Ramos (cell line): Measurements from ENCODE around the gene THOC3.
"Not testable (repeated sequence)": the region's sequence is repeated elsewhere in the genome, so short reads cannot be mapped to it uniquely, and the experiment has no call there.

ENCODE experiments used
- in situ Hi-C: fragments of 300-500 bp; cut with MboI; formaldehyde crosslinking; loops from one replicate; pipeline ENCODE4 v1.14.3; 2022; ENCODE audit warnings: low sequenced_read_pairs; ENCODE audit not compliant: unreplicated experiment

The THOC3 gene

GRCh38 chr5:175943253-175943652, 24.9 kb downstream of the THOC3 start:
- in situ Hi-C loops, result not testable (repeated sequence)

GRCh38 chr5:175940632-175941031, 27.5 kb downstream of the THOC3 start:
- in situ Hi-C loops, result not testable (repeated sequence)

GRCh38 chr5:175938489-175938888, 29.6 kb downstream of the THOC3 start:
- in situ Hi-C loops, result not testable (repeated sequence)

- in situ Hi-C loops, result not testable (repeated sequence)
These were observed 39.4 kb downstream of the THOC3 start for GRCh38 chr5:175928752-175929151.

- in situ Hi-C loops, result not testable (repeated sequence)
These were observed 43.0 kb downstream of the THOC3 start for GRCh38 chr5:175925106-175925505.

GRCh38 chr5:175922192-175922885, 45.8 kb downstream of the THOC3 start:
- in situ Hi-C loops, result no loop called here

- in situ Hi-C loops, result no loop called here
These were observed 46.9 kb downstream of the THOC3 start for GRCh38 chr5:175921061-175921730.

GRCh38 chr5:175920231-175920811, 47.8 kb downstream of the THOC3 start:
- in situ Hi-C loops, result no loop called here

GRCh38 chr5:175915066-175916037, 52.8 kb downstream of the THOC3 start:
- in situ Hi-C loops, result not testable (repeated sequence)

- in situ Hi-C loops, result not testable (repeated sequence)
These were observed 54.1 kb downstream of the THOC3 start for GRCh38 chr5:175913835-175914672.

- in situ Hi-C loops, result not testable (repeated sequence)
These were observed 58.0 kb downstream of the THOC3 start for GRCh38 chr5:175910072-175910471.
